ENCODE data around the gene NOTCH1. TPM values are rescaled to one million over a fixed set of nuclear protein-coding genes. Genes with fewer than 3 reads are reported as not detected.
A peak's percentile ranks its signal among the peaks of the same experiment; 100 is the strongest.

Gene NOTCH1
- total RNA-seq, 1 donor from 2014 or later = 121 TPM

GRCh38 chr9:136534366-136534765, 11.5 kb downstream of the NOTCH1 start:
- Mint-ChIP-seq H3K27me3 (ENCODE audit: insufficient read depth) (no peaks in the 10 kb centered on the region), H3K27ac (peak overlapping the region; percentile 86), H3K36me3 (ENCODE audit: low read depth) (peaks cover 17% of the 10 kb centered on the region), H3K4me1 (ENCODE audit: low read depth) (peaks cover 36% of the 10 kb centered on the region), H3K4me3 (peak overlapping the region; percentile 71), H3K9me3 (no peaks in the 10 kb centered on the region)
- intact Hi-C loops (cut with micrococcal nuclease) = loop anchor here (5.0 kb wide), 1 partner anchor 292 kb away; no protein-coding TSS in a partner anchor
- no peak for DNase-seq (ENCODE audit: low spot score)

- peaks cover 15% of the 10 kb centered on the region for H3K36me3 Mint-ChIP-seq (ENCODE audit: low read depth)
- intact Hi-C loops (cut with micrococcal nuclease) = loop anchor here (1.0 to 5.0 kb wide), 3 partner anchors 13 to 291 kb away; partner anchors contain the start of genes NOTCH1 and SEC16A
- H3K4me3 Mint-ChIP-seq = peak overlapping the region; percentile 71
- H3K27ac Mint-ChIP-seq = peak overlapping the region; percentile 86
- H3K4me1 Mint-ChIP-seq (ENCODE audit: low read depth) = peaks cover 30% of the 10 kb centered on the region
- no peaks in the 10 kb centered on the region for H3K9me3 Mint-ChIP-seq
- peak; percentile 72 for DNase-seq (ENCODE audit: low spot score)
- H3K27me3 Mint-ChIP-seq (ENCODE audit: insufficient read depth) = no peaks in the 10 kb centered on the region
Measured at GRCh38 chr9:136533775-136534157, 12.1 kb downstream of the NOTCH1 start.

GRCh38 chr9:136532799-136533774, 12.8 kb downstream of the NOTCH1 start:
- Mint-ChIP-seq H3K36me3 (ENCODE audit: low read depth) (peaks cover 13% of the 10 kb centered on the region), H3K9me3 (no peaks in the 10 kb centered on the region), H3K4me3 (peak overlapping the region; percentile 71), H3K4me1 (ENCODE audit: low read depth) (peaks cover 26% of the 10 kb centered on the region), H3K27me3 (ENCODE audit: insufficient read depth) (no peaks in the 10 kb centered on the region), H3K27ac (peak overlapping the region; percentile 86)
- intact Hi-C loops (cut with micrococcal nuclease) = loop anchor here (1.0 to 5.0 kb wide), 3 partner anchors 13 to 291 kb away; partner anchors contain the start of genes NOTCH1 and SEC16A
- peak; percentile 76 for DNase-seq (ENCODE audit: low spot score)

- H3K4me1 Mint-ChIP-seq (ENCODE audit: low read depth) = peaks cover 23% of the 10 kb centered on the region
- H3K36me3 Mint-ChIP-seq (ENCODE audit: low read depth) = peaks cover 10% of the 10 kb centered on the region
- DNase-seq (ENCODE audit: low spot score) = no peak
- H3K27ac Mint-ChIP-seq = peak overlapping the region; percentile 67
- peak overlapping the region; percentile 61 for H3K4me3 Mint-ChIP-seq
- no peaks in the 10 kb centered on the region for H3K27me3 Mint-ChIP-seq (ENCODE audit: insufficient read depth)
- no peaks in the 10 kb centered on the region for H3K9me3 Mint-ChIP-seq
- intact Hi-C loops (cut with micrococcal nuclease) = loop anchor here (5.0 kb wide), 1 partner anchor 290 kb away; no protein-coding TSS in a partner anchor
Measured at GRCh38 chr9:136531904-136532798, 13.7 kb downstream of the NOTCH1 start.

- Mint-ChIP-seq H3K9me3 (no peaks in the 10 kb centered on the region), H3K27ac (no peak overlapping the region), H3K27me3 (ENCODE audit: insufficient read depth) (no peaks in the 10 kb centered on the region), H3K4me1 (ENCODE audit: low read depth) (peaks cover 20% of the 10 kb centered on the region), H3K36me3 (ENCODE audit: low read depth) (peaks cover 9% of the 10 kb centered on the region), H3K4me3 (no peak overlapping the region)
- intact Hi-C loops (cut with micrococcal nuclease) = loop anchor here (5.0 kb wide), 1 partner anchor 289 kb away; no protein-coding TSS in a partner anchor
- DNase-seq (ENCODE audit: low spot score) = no peak
Measured at GRCh38 chr9:136531186-136531903, 14.5 kb downstream of the NOTCH1 start.

- Mint-ChIP-seq H3K4me1 (ENCODE audit: low read depth) (peaks cover 20% of the 10 kb centered on the region), H3K4me3 (no peak overlapping the region), H3K36me3 (ENCODE audit: low read depth) (peaks cover 9% of the 10 kb centered on the region), H3K27me3 (ENCODE audit: insufficient read depth) (no peaks in the 10 kb centered on the region), H3K27ac (no peak overlapping the region), H3K9me3 (no peaks in the 10 kb centered on the region)
- intact Hi-C loops (cut with micrococcal nuclease) = loop anchor here (5.0 kb wide), 1 partner anchor 288 kb away; no protein-coding TSS in a partner anchor
- no peak for DNase-seq (ENCODE audit: low spot score)
Measured at GRCh38 chr9:136530461-136531089, 15.3 kb downstream of the NOTCH1 start.

GRCh38 chr9:136529516-136530460, 16.1 kb downstream of the NOTCH1 start:
- Mint-ChIP-seq H3K4me3 (no peak overlapping the region), H3K4me1 (ENCODE audit: low read depth) (peaks cover 20% of the 10 kb centered on the region), H3K27me3 (ENCODE audit: insufficient read depth) (no peaks in the 10 kb centered on the region), H3K9me3 (no peaks in the 10 kb centered on the region), H3K27ac (no peak overlapping the region), H3K36me3 (ENCODE audit: low read depth) (peaks cover 9% of the 10 kb centered on the region)
- DNase-seq (ENCODE audit: low spot score) = no peak
- intact Hi-C loops (cut with micrococcal nuclease) = loop anchor here (5.0 kb wide), 1 partner anchor 287 kb away; no protein-coding TSS in a partner anchor

GRCh38 chr9:136528716-136529341, 17.0 kb downstream of the NOTCH1 start:
- DNase-seq (ENCODE audit: low spot score) = no peak
- Mint-ChIP-seq H3K9me3 (no peaks in the 10 kb centered on the region), H3K36me3 (ENCODE audit: low read depth) (peaks cover 5% of the 10 kb centered on the region), H3K27me3 (ENCODE audit: insufficient read depth) (no peaks in the 10 kb centered on the region), H3K27ac (no peak overlapping the region), H3K4me1 (ENCODE audit: low read depth) (peaks cover 14% of the 10 kb centered on the region), H3K4me3 (no peak overlapping the region)
- intact Hi-C loops (cut with micrococcal nuclease) = no loop called here

- peaks cover 5% of the 10 kb centered on the region for H3K36me3 Mint-ChIP-seq (ENCODE audit: low read depth)
- H3K27me3 Mint-ChIP-seq (ENCODE audit: insufficient read depth) = no peaks in the 10 kb centered on the region
- H3K4me1 Mint-ChIP-seq (ENCODE audit: low read depth) = peaks cover 6% of the 10 kb centered on the region
- H3K9me3 Mint-ChIP-seq = no peaks in the 10 kb centered on the region
- H3K27ac Mint-ChIP-seq = no peak overlapping the region
- intact Hi-C loops (cut with micrococcal nuclease) = no loop called here
- no peak for DNase-seq (ENCODE audit: low spot score)
- H3K4me3 Mint-ChIP-seq = no peak overlapping the region
Measured at GRCh38 chr9:136527721-136528710, 17.8 kb downstream of the NOTCH1 start.

- intact Hi-C loops (cut with micrococcal nuclease) = no loop called here
- no peak for DNase-seq (ENCODE audit: low spot score)
- no peaks in the 10 kb centered on the region for H3K27me3 Mint-ChIP-seq (ENCODE audit: insufficient read depth)
- no peaks in the 10 kb centered on the region for H3K9me3 Mint-ChIP-seq
- peaks cover 1% of the 10 kb centered on the region for H3K4me1 Mint-ChIP-seq (ENCODE audit: low read depth)
- H3K36me3 Mint-ChIP-seq (ENCODE audit: low read depth) = no peaks in the 10 kb centered on the region
- H3K4me3 Mint-ChIP-seq = no peak overlapping the region
- no peak overlapping the region for H3K27ac Mint-ChIP-seq
Measured at GRCh38 chr9:136527131-136527530, 18.7 kb downstream of the NOTCH1 start.

Measured in activated T-helper 1 cell treated with anti-CD3 and anti-CD28 coated beads, Interleukin-12 subunit alpha, Interleukin-12 subunit beta, Interleukin-2, Interleukin-4 antibody, amounts not matched to agents 30 ng/mL and 10 ng/mL and 1 ng/mL, durations not matched to agents 14 hours and 24 hours and 36 hours (primary cell).